Breast epithelium (tissue), 4 donors: Measurements from ENCODE around the gene SIK3. TPM values are rescaled to one million over a fixed set of nuclear protein-coding genes. Genes with fewer than 3 reads are reported as not detected.
"Not testable (repeated sequence)": the region's sequence is repeated elsewhere in the genome, so short reads cannot be mapped to it uniquely, and the experiment has no call there.

ENCODE experiments used
- DNase-seq, 2 donors: peaks; one replicate each; pipeline ENCODE4 v3.0.0-alpha.2; 2019; ENCODE audit warnings: low spot score in 2 of 2
- H3K27ac ChIP-seq, 2 donors: fragments of 200-600 bp; sonication (generic) in 1 of 2; one replicate each; pipeline ENCODE4 v1.5.1; 2016 to 2019; ENCODE audit warnings: mild to moderate bottlenecking in 1 of 2
- H3K27me3 ChIP-seq, 2 donors: fragments of 200-600 bp; sonication (generic) in 1 of 2; one replicate each; pipeline versions ENCODE4 v1.5.1 to v1.6.0; 2017 to 2019; ENCODE audit warnings: control low read depth in 1 of 2, mild to moderate bottlenecking in 1 of 2
- H3K36me3 ChIP-seq: fragments of 200-600 bp; one replicate; pipeline ENCODE4 v1.5.1; 2019
- H3K4me1 ChIP-seq, 2 donors: fragments of 200-600 bp; sonication (generic); one replicate each; pipeline ENCODE4 v1.5.1; 2016 to 2019; ENCODE audit warnings: control low read depth in 1 of 2
- H3K4me3 ChIP-seq, 3 donors: fragments of 200-600 bp; sonication (generic); 1 replicate in 2 of 3; 2 replicates in 1 of 3; pipeline ENCODE4 v1.5.1; 2016 to 2019; ENCODE audit warnings: mild to moderate bottlenecking in 3 of 3, moderate library complexity in 2 of 3
- H3K9me3 ChIP-seq, 2 donors: fragments of 200-600 bp; sonication (generic) in 1 of 2; one replicate each; pipeline ENCODE4 v1.5.1; 2016 to 2019; ENCODE audit warnings: control low read depth in 1 of 2
- POLR2A ChIP-seq: fragments of 450-650 bp; IDR thresholded peaks from one replicate; pipeline ENCODE4 v1.6.1; 2016; ENCODE audit warnings: antibody characterized with exemption, mild to moderate bottlenecking, moderate library complexity
- POLR2AphosphoS5 ChIP-seq, 3 donors: sonication (generic); formaldehyde crosslinking; IDR thresholded peaks; one replicate each; pipeline ENCODE4 v1.6.1; 2017; ENCODE audit warnings: antibody characterized with exemption in 3 of 3
- intact Hi-C: fragments of 100-400 bp; cut with DNase I; formaldehyde crosslinking; loops from one replicate; pipeline ENCODE4 v1.15.1; 2023; ENCODE audit warnings: low total_unique reads
- total RNA-seq, 3 donors: library from RNA; depleted of rRNA; stranded (reverse); fragments of >200 nt; gene quantifications; one replicate each; pipeline ENCODE4 v1.1.0, GENCODE V29; 2016
- TF ChIP-seq, protein P1 (sequence below), 3 donors: fragments of 450-650 bp; IDR thresholded peaks; one replicate each; pipeline ENCODE4 v1.5.1; 2016 to 2017; ENCODE audit warnings: antibody characterized with exemption in 3 of 3, mild to moderate bottlenecking in 3 of 3, moderate library complexity in 3 of 3

Gene SIK3
- total RNA-seq, 3 donors from 2014 or later = 26.9 to 110 (median 57.0) TPM

DNA sequence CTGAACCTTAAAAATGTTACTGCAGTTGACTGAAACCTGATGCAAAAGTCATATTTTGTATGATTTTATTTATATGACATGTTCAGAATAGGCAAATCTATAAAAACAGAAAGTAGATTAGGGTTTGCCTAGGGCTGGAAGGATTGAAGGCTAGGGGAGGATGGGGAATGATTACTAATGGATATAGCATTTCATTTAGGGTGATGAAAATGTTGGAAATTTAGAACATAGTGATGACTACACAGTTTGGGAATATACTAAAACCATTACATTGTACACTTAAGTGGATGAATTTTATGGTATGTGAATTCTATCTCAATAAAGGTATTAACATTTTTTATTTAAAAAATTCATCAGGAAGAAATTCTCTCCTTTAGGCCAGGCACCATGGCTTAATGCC is 22.9 kb upstream of the SIK3 start:
- TF ChIP-seq POLR2AphosphoS5 (IDR thresholded peaks at IDR 0.05) (no peak), POLR2A (no peak)
- TF ChIP-seq, protein P1, sequence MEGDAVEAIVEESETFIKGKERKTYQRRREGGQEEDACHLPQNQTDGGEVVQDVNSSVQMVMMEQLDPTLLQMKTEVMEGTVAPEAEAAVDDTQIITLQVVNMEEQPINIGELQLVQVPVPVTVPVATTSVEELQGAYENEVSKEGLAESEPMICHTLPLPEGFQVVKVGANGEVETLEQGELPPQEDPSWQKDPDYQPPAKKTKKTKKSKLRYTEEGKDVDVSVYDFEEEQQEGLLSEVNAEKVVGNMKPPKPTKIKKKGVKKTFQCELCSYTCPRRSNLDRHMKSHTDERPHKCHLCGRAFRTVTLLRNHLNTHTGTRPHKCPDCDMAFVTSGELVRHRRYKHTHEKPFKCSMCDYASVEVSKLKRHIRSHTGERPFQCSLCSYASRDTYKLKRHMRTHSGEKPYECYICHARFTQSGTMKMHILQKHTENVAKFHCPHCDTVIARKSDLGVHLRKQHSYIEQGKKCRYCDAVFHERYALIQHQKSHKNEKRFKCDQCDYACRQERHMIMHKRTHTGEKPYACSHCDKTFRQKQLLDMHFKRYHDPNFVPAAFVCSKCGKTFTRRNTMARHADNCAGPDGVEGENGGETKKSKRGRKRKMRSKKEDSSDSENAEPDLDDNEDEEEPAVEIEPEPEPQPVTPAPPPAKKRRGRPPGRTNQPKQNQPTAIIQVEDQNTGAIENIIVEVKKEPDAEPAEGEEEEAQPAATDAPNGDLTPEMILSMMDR (IDR thresholded peaks at IDR 0.05) = no peak
- Histone ChIP-seq H3K9me3 (no peaks in the 10 kb centered on the region), H3K4me3 (no peak overlapping the region), H3K36me3 (no peaks in the 10 kb centered on the region), H3K27me3 (no peaks in the 10 kb centered on the region), H3K27ac (no peak overlapping the region), H3K4me1 (no peaks in the 10 kb centered on the region)
- intact Hi-C loops = no loop called here
- DNase-seq = no peak

DNA sequence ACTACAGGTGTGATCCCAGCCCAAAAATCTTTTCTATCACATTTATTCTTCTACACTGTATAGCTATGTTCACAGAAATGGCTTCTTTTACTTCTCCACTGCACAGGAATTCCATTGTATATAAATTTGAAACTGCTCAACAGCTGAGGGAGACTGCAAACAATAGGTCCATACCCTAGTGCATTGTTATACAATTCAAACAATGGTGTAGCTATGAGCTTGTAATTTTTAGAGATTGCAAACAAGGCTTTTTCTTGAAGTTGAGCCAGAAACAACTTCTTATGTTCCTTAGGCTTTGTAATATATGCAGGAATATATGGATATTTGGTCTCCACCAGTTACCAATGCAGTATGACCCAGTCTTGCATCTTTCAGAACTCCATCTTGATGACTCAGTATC is 19.5 kb upstream of the SIK3 start:
- DNase-seq = no peak
- no peaks in the 10 kb centered on the region for H3K9me3 ChIP-seq
- H3K27ac ChIP-seq = no peak overlapping the region
- H3K36me3 ChIP-seq = no peaks in the 10 kb centered on the region
- no peak overlapping the region for H3K4me3 ChIP-seq
- intact Hi-C loops = no loop called here
- TF ChIP-seq POLR2A = no peak
- no peak for TF ChIP-seq POLR2AphosphoS5 (IDR thresholded peaks at IDR 0.05)
- TF ChIP-seq, protein P1 (IDR thresholded peaks at IDR 0.05) = no peak
- H3K27me3 ChIP-seq = no peaks in the 10 kb centered on the region
- no peaks in the 10 kb centered on the region for H3K4me1 ChIP-seq

DNA sequence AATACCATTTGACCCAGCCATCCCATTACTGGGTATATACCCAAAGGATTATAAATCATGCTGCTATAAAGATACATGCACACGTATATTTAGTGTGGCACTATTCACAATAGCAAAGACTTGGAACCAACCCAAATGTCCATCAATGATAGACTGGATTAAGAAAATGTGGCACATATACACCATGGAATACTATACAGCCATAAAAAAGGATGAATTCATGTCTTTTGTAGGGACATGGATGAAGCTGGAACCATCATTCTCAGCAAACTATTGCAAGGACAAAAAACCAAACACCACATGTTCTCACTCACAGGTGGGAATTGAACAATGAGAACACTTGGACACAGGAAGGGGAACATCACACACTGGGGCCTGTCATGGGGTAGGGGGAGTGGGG is 14.7 kb upstream of the SIK3 start:
- H3K27me3 ChIP-seq, H3K4me3 ChIP-seq, H3K4me1 ChIP-seq, H3K36me3 ChIP-seq, DNase-seq, intact Hi-C loops, H3K27ac ChIP-seq, H3K9me3 ChIP-seq: not testable (repeated sequence)

- H3K4me1 ChIP-seq, H3K27me3 ChIP-seq, DNase-seq, intact Hi-C loops, H3K27ac ChIP-seq, H3K9me3 ChIP-seq, H3K36me3 ChIP-seq, H3K4me3 ChIP-seq: not testable (repeated sequence)
These were observed 14.3 kb upstream of the SIK3 start for GRCh38 chr11:117112497-117112896.

DNA sequence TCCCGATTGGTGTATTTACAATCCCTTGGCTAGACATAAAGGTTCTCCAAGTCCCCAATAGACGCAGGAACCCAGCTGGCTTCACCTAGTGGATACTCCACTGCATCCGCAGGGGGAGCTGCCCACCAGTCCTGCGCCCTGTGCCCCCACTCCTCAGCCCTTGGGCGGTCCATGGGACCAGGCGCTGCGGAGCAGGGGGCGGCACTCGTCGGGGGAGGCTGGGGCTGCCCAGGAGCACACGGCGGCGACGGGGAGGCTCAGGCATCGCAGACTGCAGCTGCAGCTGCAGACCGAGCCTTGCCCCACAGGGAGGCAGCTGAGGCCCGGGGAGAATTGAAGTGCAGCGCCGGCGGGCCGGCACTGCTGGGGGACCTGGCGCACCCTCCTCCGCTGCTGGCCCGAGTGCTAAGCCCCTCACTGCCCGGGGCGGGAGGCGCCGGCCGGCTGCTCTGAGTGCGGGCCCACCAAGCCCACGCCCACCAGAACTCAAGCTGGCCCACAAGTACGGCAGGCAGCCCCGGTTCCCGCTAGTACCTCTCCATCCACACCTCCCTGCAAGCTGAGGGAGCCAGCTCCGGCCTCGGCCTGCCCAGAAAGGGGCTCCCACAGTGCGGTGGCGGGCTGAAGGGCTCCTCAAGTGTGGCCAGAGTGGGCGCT is 12.2 kb upstream of the SIK3 start:
- no peak for TF ChIP-seq POLR2A
- TF ChIP-seq, protein P1 (IDR thresholded peaks at IDR 0.05) = no peak
- no peak for TF ChIP-seq POLR2AphosphoS5 (IDR thresholded peaks at IDR 0.05)
- H3K9me3 ChIP-seq = no peaks in the 10 kb centered on the region

GRCh38 chr11:117107701-117108590 is 9.7 kb upstream of the SIK3 start:
- DNase-seq = no peak
- intact Hi-C loops = no loop called here
- H3K27me3 ChIP-seq = no peaks in the 10 kb centered on the region
- H3K36me3 ChIP-seq = no peaks in the 10 kb centered on the region
- no peaks in the 10 kb centered on the region for H3K9me3 ChIP-seq
- H3K27ac ChIP-seq = no peak overlapping the region
- no peaks in the 10 kb centered on the region for H3K4me1 ChIP-seq
- TF ChIP-seq POLR2AphosphoS5 (IDR thresholded peaks at IDR 0.05) (no peak), POLR2A (no peak)
- TF ChIP-seq, protein P1 (IDR thresholded peaks at IDR 0.05) = no peak
- no peak overlapping the region for H3K4me3 ChIP-seq

More for the DNA sequence above, 12.2 kb upstream of the SIK3 start:
- Histone ChIP-seq H3K4me3 (no peak overlapping the region), H3K4me1 (no peaks in the 10 kb centered on the region), H3K27ac (no peak overlapping the region), H3K36me3 (no peaks in the 10 kb centered on the region), H3K27me3 (no peaks in the 10 kb centered on the region)
- no peak for DNase-seq
- intact Hi-C loops = no loop called here
